GM08714 (cell line): ENCODE measurements around the gene UNC50.
"Not testable (repeated sequence)": the region's sequence is repeated elsewhere in the genome, so short reads cannot be mapped to it uniquely, and the experiment has no call there.

Experiments
- H3K4me3 ChIP-seq: fragments of 200-500 bp; sonication (Bioruptor generic); 2 replicates; pipeline ENCODE4 v1.5.1; 2014; ENCODE audit warnings: mild to moderate bottlenecking, low read length, inconsistent platforms
- ZNF274 ChIP-seq: IDR thresholded peaks from 2 replicates; pipeline ENCODE4 v1.6.1; 2012; ENCODE audit warnings: mild to moderate bottlenecking, low read depth, low read length

Gene UNC50

GRCh38 chr2:98585386-98585785, 23.0 kb upstream of the UNC50 start:
- TF ChIP-seq ZNF274 = no peak
- no peak overlapping the region for H3K4me3 ChIP-seq

GRCh38 chr2:98586551-98587140, 21.7 kb upstream of the UNC50 start:
- TF ChIP-seq ZNF274 = no peak
- H3K4me3 ChIP-seq = no peak overlapping the region

DNA sequence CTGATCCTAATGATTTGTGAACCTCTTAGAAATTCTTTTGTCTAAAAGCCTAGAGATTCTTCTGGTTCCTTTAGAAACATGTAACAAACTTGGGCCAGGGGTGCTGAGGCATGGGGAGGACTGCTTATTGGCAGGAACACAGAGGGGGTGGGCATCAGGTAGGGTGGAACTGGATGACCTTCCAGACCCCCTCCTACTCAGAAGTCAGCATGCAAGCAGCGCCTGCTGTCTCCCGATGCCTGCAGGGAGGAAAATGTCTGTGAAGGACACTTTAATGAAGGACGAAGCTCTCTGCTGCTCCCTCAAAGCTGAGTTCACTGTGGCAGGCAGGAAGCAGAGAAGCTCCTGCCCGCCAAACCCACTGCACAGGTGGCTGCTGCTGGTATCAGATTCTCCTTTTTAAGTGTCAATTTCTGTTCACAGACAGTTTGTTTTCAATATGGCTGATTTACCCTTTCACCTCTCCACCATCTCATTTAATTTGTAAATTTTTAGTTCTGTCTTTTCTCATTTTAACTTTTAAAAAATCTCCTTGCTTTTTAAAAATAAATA, 19.4 kb upstream of the UNC50 start:
- H3K4me3 ChIP-seq = no peak overlapping the region
- TF ChIP-seq ZNF274 = no peak

- TF ChIP-seq ZNF274 = no peak
- H3K4me3 ChIP-seq = no peak overlapping the region
These were observed 18.9 kb upstream of the UNC50 start for GRCh38 chr2:98589489-98589888.

- H3K4me3 ChIP-seq = no peak overlapping the region
- no peak for TF ChIP-seq ZNF274
These were observed 15.8 kb upstream of the UNC50 start for GRCh38 chr2:98592565-98592964.

- not testable (repeated sequence) for H3K4me3 ChIP-seq
These were observed 13.7 kb upstream of the UNC50 start for GRCh38 chr2:98594665-98595064.

DNA sequence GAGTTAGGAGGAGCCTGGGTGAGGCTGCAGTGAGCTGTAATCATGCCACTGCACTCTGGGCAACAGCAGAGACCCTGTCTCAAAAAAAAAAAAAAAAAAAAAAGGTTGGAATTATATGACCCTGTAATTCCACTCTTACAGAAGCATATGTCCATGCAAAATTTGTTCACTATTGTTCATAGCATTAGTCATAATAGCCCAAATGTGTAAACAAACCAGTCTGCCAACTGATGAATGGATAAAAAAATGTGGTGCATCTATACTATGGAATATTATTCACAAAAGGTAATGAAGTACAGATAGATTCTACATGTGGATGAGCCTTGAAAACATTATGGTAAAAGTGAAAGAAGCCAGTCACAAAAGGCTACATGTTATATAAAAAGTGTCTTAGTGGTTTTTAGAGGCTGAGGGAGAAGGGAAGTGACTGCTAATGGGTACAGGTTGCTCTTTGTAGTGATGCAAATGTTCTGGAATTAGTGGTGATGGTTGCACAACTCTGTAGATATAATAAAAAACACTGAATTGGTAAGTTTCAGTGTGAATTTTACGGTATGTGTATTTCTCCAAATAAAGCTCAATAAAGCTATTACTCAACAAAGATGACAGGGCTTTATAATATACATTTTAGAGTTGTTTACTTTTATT, 9.5 kb upstream of the UNC50 start:
- no peak overlapping the region for H3K4me3 ChIP-seq
- TF ChIP-seq ZNF274 = no peak

- no peak overlapping the region for H3K4me3 ChIP-seq
- TF ChIP-seq ZNF274 = no peak
These were observed 6.8 kb upstream of the UNC50 start for GRCh38 chr2:98601532-98602132.

DNA sequence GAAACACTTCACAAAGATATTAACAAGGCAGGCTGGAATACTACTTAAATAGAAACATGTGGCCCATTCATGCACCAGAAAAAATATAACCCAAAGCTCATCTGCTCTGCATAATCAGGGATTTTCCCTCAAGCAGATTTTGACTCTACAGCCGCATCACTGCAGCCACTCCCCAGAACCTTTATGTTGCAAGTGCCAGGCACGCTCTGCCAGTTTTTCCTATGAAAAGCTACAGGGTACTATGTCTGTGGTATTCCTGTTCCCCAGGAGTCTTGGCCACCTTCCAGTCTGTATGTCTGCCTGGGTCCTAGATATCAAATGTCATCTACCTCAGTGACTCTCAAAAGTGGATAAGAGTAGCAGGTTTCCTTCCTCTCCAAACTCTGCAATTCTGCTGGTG, 3.8 kb upstream of the UNC50 start:
- H3K4me3 ChIP-seq = no peak overlapping the region
- no peak for TF ChIP-seq ZNF274

- TF ChIP-seq ZNF274 = no peak
- no peak overlapping the region for H3K4me3 ChIP-seq
These were observed 3.3 kb upstream of the UNC50 start for GRCh38 chr2:98605076-98605475.

GRCh38 chr2:98606431-98606830, 2.0 kb upstream of the UNC50 start:
- TF ChIP-seq ZNF274 = no peak
- H3K4me3 ChIP-seq = no peak overlapping the region

DNA sequence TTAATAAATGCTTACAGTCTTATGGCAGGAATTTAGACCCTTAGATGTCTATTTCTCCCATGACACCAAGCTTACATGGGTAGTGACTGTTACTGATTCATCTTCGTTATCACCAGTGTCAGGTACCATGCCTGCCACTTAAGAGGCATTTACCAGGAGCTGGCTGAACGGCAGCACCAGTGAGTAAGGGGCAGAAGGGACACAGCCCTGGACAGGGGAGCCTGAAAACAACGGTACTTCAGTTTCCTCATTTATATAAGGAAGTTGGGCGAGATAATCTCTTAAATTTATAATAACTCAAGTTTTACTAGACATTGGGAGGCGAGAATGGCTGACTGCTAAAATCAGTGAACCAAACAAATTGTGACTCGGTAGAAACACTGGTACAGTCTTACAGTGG, 1.3 kb upstream of the UNC50 start:
- no peak for TF ChIP-seq ZNF274

GRCh38 chr2:98607741-98608115, 661 bp upstream of the UNC50 start:
- TF ChIP-seq ZNF274 = no peak
- H3K4me3 ChIP-seq = peak overlapping the region; percentile 96

More for the DNA sequence above, 1.3 kb upstream of the UNC50 start:
- H3K4me3 ChIP-seq = peak overlapping the region; percentile 96

DNA sequence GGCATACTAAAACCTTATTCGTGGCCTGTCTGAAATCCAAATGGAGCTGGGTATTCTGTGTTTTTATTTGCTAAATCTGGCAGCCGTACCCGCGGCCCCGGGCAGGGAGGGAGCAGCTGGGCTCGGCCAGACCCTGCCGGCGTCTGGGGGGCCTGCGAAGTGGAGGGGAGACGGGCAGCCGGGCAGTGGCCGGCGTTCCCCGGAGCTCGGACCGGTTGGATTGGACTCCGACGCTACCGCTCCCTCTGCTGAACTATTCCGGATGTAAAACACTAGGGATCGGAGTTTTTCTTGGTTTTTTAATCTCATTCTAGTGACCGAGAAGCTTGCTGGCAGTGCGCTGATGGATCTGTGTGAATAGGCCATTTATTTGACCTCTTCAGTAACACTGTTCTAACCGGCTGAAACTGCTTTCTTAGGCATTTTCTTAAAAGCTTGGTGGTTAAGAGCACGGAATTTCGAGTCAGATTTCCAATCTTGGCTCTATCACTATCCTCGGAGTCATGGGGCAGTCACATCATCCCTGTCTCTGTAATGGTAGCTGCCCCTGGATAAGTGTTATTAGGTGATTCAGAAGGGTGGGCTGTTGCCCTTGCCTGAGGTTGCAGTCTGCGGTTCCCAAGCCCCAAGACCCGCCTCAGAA, 694 bp downstream of the UNC50 start:
- H3K4me3 ChIP-seq = peak overlapping the region; percentile 96
- no peak for TF ChIP-seq ZNF274

- H3K4me3 ChIP-seq = no peak overlapping the region
- TF ChIP-seq ZNF274 = no peak
These were observed 5.8 kb downstream of the UNC50 start for GRCh38 chr2:98614024-98614739.
